D721Med (cell line): Measurements from ENCODE around the gene GPR176.

ENCODE experiments used
- DNase-seq: peaks from one replicate; pipeline ENCODE4 v3.0.0; 2011; ENCODE audit warnings: low spot score; ENCODE audit not compliant: insufficient read length
- FAIRE-seq: peaks from 2 replicates; lab custom pipeline; 2011; peaks lifted over from hg19 to GRCh38; lab: Jason Lieb, UNC
- CTCF ChIP-seq: IDR thresholded peaks from 2 replicates; pipeline ENCODE4 v1.5.1; 2012; ENCODE audit warnings: mild to moderate bottlenecking, control low read depth; ENCODE audit not compliant: insufficient read depth; ENCODE audit errors: missing control alignments

The GPR176 gene

GRCh38 chr15:39922462-39923092 lies 2.5 kb upstream of the GPR176 start:
- no peak for TF ChIP-seq CTCF
- DNase-seq (no peak), FAIRE-seq (no peak)

GRCh38 chr15:39921274-39921638 lies 1.2 kb upstream of the GPR176 start:
- FAIRE-seq (peak; percentile 32), DNase-seq (no peak)
- no peak for TF ChIP-seq CTCF

- FAIRE-seq (no peak), DNase-seq (peak; percentile 47)
- TF ChIP-seq CTCF = peak; percentile 26
Observed at GRCh38 chr15:39920510-39921273, 626 bp upstream of the GPR176 start.

- no peak for DNase-seq
- no peak for FAIRE-seq
- no peak for TF ChIP-seq CTCF
Observed at GRCh38 chr15:39919411-39919747, 687 bp downstream of the GPR176 start.

- no peak for TF ChIP-seq CTCF
- no peak for FAIRE-seq
- no peak for DNase-seq
Observed at GRCh38 chr15:39918688-39919385, 1.2 kb downstream of the GPR176 start.

- DNase-seq (no peak), FAIRE-seq (no peak)
- TF ChIP-seq CTCF = no peak
Observed at GRCh38 chr15:39914977-39915376, 5.1 kb downstream of the GPR176 start.
